K562 (cell line): Measurements from ENCODE around the gene KSR2.

Experiments
- JUN ChIP-seq, 2 experiments: sonication (generic) in 1 of 2; formaldehyde crosslinking in 1 of 2; IDR thresholded peaks; 2 replicates each; pipeline versions ENCODE4 v1.6.1 to v1.8.0; 2012 to 2022; ENCODE audit warnings: borderline replicate concordance in 2 of 2, mild to moderate bottlenecking in 2 of 2, improper control_type of control experiment in 1 of 2, low read depth in 1 of 2, low read length in 1 of 2, missing genetic modification reagents in 1 of 2
- MEIS2 ChIP-seq: fragments of 450-650 bp; IDR thresholded peaks from 2 replicates; pipeline ENCODE4 v1.6.1; 2014; ENCODE audit warnings: mild to moderate bottlenecking; ENCODE audit not compliant: partially characterized antibody
- MYBL2 ChIP-seq, 2 experiments: fragments of 450-650 bp in 1 of 2; sonication (generic) in 1 of 2; formaldehyde crosslinking in 1 of 2; IDR thresholded peaks; 2 replicates each; pipeline versions ENCODE4 v1.6.1 to v1.8.1; 2017 to 2022; ENCODE audit warnings: borderline replicate concordance in 1 of 2, inconsistent platforms in 1 of 2, low read depth in 1 of 2, mild to moderate bottlenecking in 1 of 2, missing genetic modification reagents in 1 of 2, moderate library complexity in 1 of 2
- NFE2 ChIP-seq: IDR thresholded peaks from 2 replicates; pipeline ENCODE4 v1.6.1; 2014; ENCODE audit warnings: antibody characterized with exemption, low read depth
- NFE2L1 ChIP-seq: fragments of 450-650 bp; IDR thresholded peaks from 2 replicates; pipeline ENCODE4 v1.6.1; 2016; ENCODE audit warnings: missing genetic modification characterization, low read depth, mild to moderate bottlenecking, missing compliant biosample characterization, moderate library complexity, borderline replicate concordance
- NFRKB ChIP-seq: fragments of 450-650 bp; IDR thresholded peaks from 2 replicates; pipeline ENCODE4 v1.6.1; 2016; ENCODE audit warnings: low read depth
- POLR2AphosphoS2 ChIP-seq: IDR thresholded peaks from 2 replicates; pipeline ENCODE4 v1.6.1; 2012; ENCODE audit warnings: low read length, improper control_type of control experiment
- POLR2AphosphoS5 ChIP-seq: IDR thresholded peaks from 2 replicates; pipeline ENCODE4 v1.6.1; 2011; ENCODE audit warnings: mild to moderate bottlenecking, low read depth, low read length, moderate library complexity; ENCODE audit not compliant: control insufficient read depth, insufficient read depth
- ZBTB1 ChIP-seq: sonication (generic); formaldehyde crosslinking; IDR thresholded peaks from 2 replicates; pipeline ENCODE4 v1.8.1; 2023; ENCODE audit warnings: missing genetic modification reagents, low read depth, mild to moderate bottlenecking, borderline replicate concordance
- ZNF121 ChIP-seq: sonication (generic); formaldehyde crosslinking; conservative IDR thresholded peaks from 2 replicates; pipeline ENCODE4 v1.8.0; 2022; ENCODE audit warnings: missing genetic modification reagents
- ZNF263 ChIP-seq: sonication (generic); formaldehyde crosslinking; IDR thresholded peaks from 2 replicates; pipeline ENCODE4 v1.8.0; 2022; ENCODE audit warnings: mild to moderate bottlenecking, missing genetic modification reagents, borderline replicate concordance
- ZNF639 ChIP-seq, 2 experiments: fragments of 200-800 bp in 1 of 2; sonication (Bioruptor generic) in 1 of 2; sonication (generic) in 1 of 2; formaldehyde crosslinking in 1 of 2; IDR thresholded peaks in 1 of 2; conservative IDR thresholded peaks in 1 of 2; 2 replicates each; pipeline versions ENCODE4 v1.5.0 to v1.6.1; 2016 to 2020; ENCODE audit warnings: missing compliant biosample characterization in 1 of 2, missing genetic modification characterization in 1 of 2, missing genetic modification reagents in 1 of 2
- TF ChIP-seq, protein P1 (sequence below): fragments of 200-400 bp; formaldehyde crosslinking; IDR thresholded peaks from 2 replicates; pipeline ENCODE4 v1.6.1; 2017; ENCODE audit warnings: mild to moderate bottlenecking, low read depth, low read length, moderate library complexity

- TF ChIP-seq ZNF263 (no peak), ZBTB1 (CRISPR knock-in tag) (no peak), POLR2AphosphoS2 (no peak), MYBL2 (IDR thresholded peaks at IDR 0.05; ENCODE audit: low read depth) (no peak), MYBL2 (CRISPR knock-in tag; IDR thresholded peaks at IDR 0.05; ENCODE audit: borderline replicate concordance) (no peak), ZNF639 (CRISPR knock-in tag; conservative IDR thresholded peaks at IDR 0.05 in 1 of 2, IDR thresholded peaks at IDR 0.05 in 1 of 2) (no peak), MEIS2 (no peak), JUN (IDR thresholded peaks at IDR 0.05; ENCODE audit: borderline replicate concordance, low read depth, low read length) (no peak), JUN (CRISPR knock-in tag; IDR thresholded peaks at IDR 0.05; ENCODE audit: borderline replicate concordance) (no peak), NFRKB (no peak), ZNF121 (CRISPR knock-in tag) (no peak), NFE2 (no peak), NFE2L1 (tag) (no peak), POLR2AphosphoS5 (no peak)
- TF ChIP-seq, protein P1, sequence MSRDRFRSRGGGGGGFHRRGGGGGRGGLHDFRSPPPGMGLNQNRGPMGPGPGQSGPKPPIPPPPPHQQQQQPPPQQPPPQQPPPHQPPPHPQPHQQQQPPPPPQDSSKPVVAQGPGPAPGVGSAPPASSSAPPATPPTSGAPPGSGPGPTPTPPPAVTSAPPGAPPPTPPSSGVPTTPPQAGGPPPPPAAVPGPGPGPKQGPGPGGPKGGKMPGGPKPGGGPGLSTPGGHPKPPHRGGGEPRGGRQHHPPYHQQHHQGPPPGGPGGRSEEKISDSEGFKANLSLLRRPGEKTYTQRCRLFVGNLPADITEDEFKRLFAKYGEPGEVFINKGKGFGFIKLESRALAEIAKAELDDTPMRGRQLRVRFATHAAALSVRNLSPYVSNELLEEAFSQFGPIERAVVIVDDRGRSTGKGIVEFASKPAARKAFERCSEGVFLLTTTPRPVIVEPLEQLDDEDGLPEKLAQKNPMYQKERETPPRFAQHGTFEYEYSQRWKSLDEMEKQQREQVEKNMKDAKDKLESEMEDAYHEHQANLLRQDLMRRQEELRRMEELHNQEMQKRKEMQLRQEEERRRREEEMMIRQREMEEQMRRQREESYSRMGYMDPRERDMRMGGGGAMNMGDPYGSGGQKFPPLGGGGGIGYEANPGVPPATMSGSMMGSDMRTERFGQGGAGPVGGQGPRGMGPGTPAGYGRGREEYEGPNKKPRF: no peak
Measured at GRCh38 chr12:117661471-117661870, 307.3 kb downstream of the KSR2 start.
